WTC11 (cell line): ENCODE measurements around the gene SH3TC1. TPM values are rescaled to one million over a fixed set of nuclear protein-coding genes. Genes with fewer than 3 reads are reported as not detected.

Experiments used
- ATAC-seq: fragments of 200-7000 bp; cut with Tn5 transposase; 2 replicates; pipeline ENCODE4 v1.10.0; 2021; ENCODE audit warnings: mild to moderate bottlenecking, moderate library complexity
- CTCF ChIA-PET: fragments of 300-600 bp; sonication (Branson Sonifier 250); formaldehyde crosslinking; loops from one replicate; lab custom pipeline; 2021; ENCODE audit warnings: antibody characterized with exemption; lab: Charles Lee
- POLR2A ChIA-PET: fragments of 350-600 bp; sonication (Branson Sonifier 250); formaldehyde crosslinking; loops from one replicate; lab custom pipeline; 2021; ENCODE audit warnings: antibody characterized with exemption; lab: Charles Lee
- DNase-seq: peaks from one replicate; pipeline ENCODE4 v3.0.0; 2021; ENCODE audit warnings: low spot score
- H3K27ac Mint-ChIP-seq: 2 replicates; pipeline ENCODE4 v1.8.0; 2021; ENCODE audit warnings: mixed read lengths
- H3K27me3 Mint-ChIP-seq: 2 replicates; pipeline ENCODE4 v1.8.0; 2021; ENCODE audit warnings: low read depth, mild to moderate bottlenecking, moderate library complexity, mixed read lengths
- H3K36me3 Mint-ChIP-seq: 2 replicates; pipeline ENCODE4 v1.8.0; 2021; ENCODE audit warnings: mixed read lengths
- H3K4me1 Mint-ChIP-seq: 2 replicates; pipeline ENCODE4 v1.8.0; 2022; ENCODE audit warnings: mixed read lengths
- H3K4me3 Mint-ChIP-seq: 2 replicates; pipeline ENCODE4 v1.8.0; 2021; ENCODE audit warnings: mild to moderate bottlenecking, moderate library complexity, mixed read lengths
- H3K9me3 Mint-ChIP-seq: 2 replicates; pipeline ENCODE4 v1.8.0; 2021; ENCODE audit warnings: mixed read lengths
- CREB1 ChIP-seq: sonication (generic); formaldehyde crosslinking; IDR thresholded peaks from 2 replicates; pipeline ENCODE4 v1.8.0; 2023; ENCODE audit warnings: mild to moderate bottlenecking, missing genetic modification reagents
- ESRRA ChIP-seq: sonication (generic); formaldehyde crosslinking; IDR thresholded peaks from 2 replicates; pipeline ENCODE4 v1.8.1; 2022; ENCODE audit warnings: mild to moderate bottlenecking, missing genetic modification reagents, borderline replicate concordance
- FOXK1 ChIP-seq: sonication (generic); formaldehyde crosslinking; IDR thresholded peaks from 2 replicates; pipeline ENCODE4 v1.8.0; 2022; ENCODE audit warnings: mild to moderate bottlenecking, moderate library complexity, missing genetic modification reagents
- IRF2 ChIP-seq: sonication (generic); formaldehyde crosslinking; IDR thresholded peaks from 2 replicates; pipeline ENCODE4 v1.8.0; 2022; ENCODE audit warnings: low read depth, missing genetic modification reagents, borderline replicate concordance
- MXD4 ChIP-seq: fragments of 250-450 bp; sonication (Bioruptor Pico); IDR thresholded peaks from 2 replicates; pipeline ENCODE4 v1.8.0; 2021; ENCODE audit warnings: mild to moderate bottlenecking, moderate library complexity, borderline replicate concordance
- NFATC4 ChIP-seq: fragments of 250-450 bp; sonication (Bioruptor Pico); IDR thresholded peaks from 2 replicates; pipeline ENCODE4 v1.9.0; 2021; ENCODE audit warnings: mild to moderate bottlenecking
- NR1H2 ChIP-seq: sonication (generic); formaldehyde crosslinking; IDR thresholded peaks from 2 replicates; pipeline ENCODE4 v1.9.0; 2021; ENCODE audit warnings: mild to moderate bottlenecking, moderate library complexity, missing genetic modification reagents
- NR3C1 ChIP-seq: sonication (generic); formaldehyde crosslinking; conservative IDR thresholded peaks from 2 replicates; pipeline ENCODE4 v1.8.1; 2023; ENCODE audit warnings: low read depth, mild to moderate bottlenecking, missing genetic modification reagents
- SMAD3 ChIP-seq: sonication (generic); formaldehyde crosslinking; IDR thresholded peaks from 2 replicates; pipeline ENCODE4 v1.8.0; 2022; ENCODE audit warnings: missing genetic modification reagents, mild to moderate bottlenecking, borderline replicate concordance
- SP1 ChIP-seq: sonication (generic); formaldehyde crosslinking; conservative IDR thresholded peaks from 2 replicates; pipeline ENCODE4 v1.8.1; 2022; ENCODE audit warnings: missing genetic modification reagents
- ZBTB21 ChIP-seq: sonication (generic); formaldehyde crosslinking; IDR thresholded peaks from 2 replicates; pipeline ENCODE4 v1.8.1; 2023; ENCODE audit warnings: mild to moderate bottlenecking, missing genetic modification reagents, borderline replicate concordance
- ZNF219 ChIP-seq: sonication (generic); formaldehyde crosslinking; IDR thresholded peaks from 2 replicates; pipeline ENCODE4 v1.8.0; 2023; ENCODE audit warnings: missing genetic modification reagents, mild to moderate bottlenecking, borderline replicate concordance
- ZNF317 ChIP-seq: sonication (generic); formaldehyde crosslinking; IDR thresholded peaks from 2 replicates; pipeline ENCODE4 v1.8.1; 2023; ENCODE audit warnings: low read depth, mild to moderate bottlenecking, moderate library complexity, missing genetic modification reagents, borderline replicate concordance
- total RNA-seq: library from RNA; stranded (reverse); gene quantifications from 3 replicates; pipeline ENCODE4 v1.2.3, GENCODE V29; 2021
- TF ChIP-seq, protein P1 (sequence below): fragments of 250-450 bp; sonication (Bioruptor Pico); IDR thresholded peaks from 2 replicates; pipeline ENCODE4 v1.8.0; 2021; ENCODE audit warnings: mild to moderate bottlenecking
- TF ChIP-seq, protein P2 (sequence below): sonication (generic); formaldehyde crosslinking; IDR thresholded peaks from 2 replicates; pipeline ENCODE4 v1.8.0; 2023; ENCODE audit warnings: mild to moderate bottlenecking, missing genetic modification reagents
- TF ChIP-seq, protein P3 (sequence below): fragments of 200-600 bp; IDR thresholded peaks from 2 replicates; pipeline ENCODE4 v1.8.0; 2022; ENCODE audit warnings: antibody characterized with exemption
- TF ChIP-seq, protein P4 (sequence below): fragments of 250-450 bp; sonication (Bioruptor Pico); IDR thresholded peaks from 2 replicates; pipeline ENCODE4 v1.9.0; 2021; ENCODE audit warnings: mild to moderate bottlenecking
- TF ChIP-seq, protein P5 (sequence below): sonication (generic); formaldehyde crosslinking; conservative IDR thresholded peaks from 2 replicates; pipeline ENCODE4 v1.8.1; 2023; ENCODE audit warnings: mild to moderate bottlenecking, low read depth, missing genetic modification reagents, moderate library complexity
- TF ChIP-seq, protein P6 (sequence below): fragments of 250-450 bp; sonication (Bioruptor Pico); conservative IDR thresholded peaks from 2 replicates; pipeline ENCODE4 v1.9.0; 2021; ENCODE audit warnings: mild to moderate bottlenecking

Gene SH3TC1
- total RNA-seq, 1 experiment from 2014 or later, result 0.42 TPM

DNA sequence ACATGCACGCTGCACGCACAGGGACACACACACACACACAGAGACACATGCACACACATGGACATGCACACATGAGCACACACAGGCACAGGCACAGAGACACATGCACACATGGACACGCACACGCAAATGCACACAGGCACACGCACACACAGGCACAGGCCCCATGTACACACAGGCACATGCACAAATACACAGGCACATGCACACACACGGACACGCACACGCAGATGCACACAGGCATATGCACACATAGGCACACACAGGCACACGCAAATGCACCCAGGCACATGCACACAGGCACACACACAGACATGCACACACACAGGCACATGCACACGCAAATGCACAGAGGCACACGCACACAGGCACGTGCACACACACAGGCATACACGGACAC, 40.1 kb downstream of the SH3TC1 start:
- DNase-seq, result no peak
- TF ChIP-seq, protein P1, sequence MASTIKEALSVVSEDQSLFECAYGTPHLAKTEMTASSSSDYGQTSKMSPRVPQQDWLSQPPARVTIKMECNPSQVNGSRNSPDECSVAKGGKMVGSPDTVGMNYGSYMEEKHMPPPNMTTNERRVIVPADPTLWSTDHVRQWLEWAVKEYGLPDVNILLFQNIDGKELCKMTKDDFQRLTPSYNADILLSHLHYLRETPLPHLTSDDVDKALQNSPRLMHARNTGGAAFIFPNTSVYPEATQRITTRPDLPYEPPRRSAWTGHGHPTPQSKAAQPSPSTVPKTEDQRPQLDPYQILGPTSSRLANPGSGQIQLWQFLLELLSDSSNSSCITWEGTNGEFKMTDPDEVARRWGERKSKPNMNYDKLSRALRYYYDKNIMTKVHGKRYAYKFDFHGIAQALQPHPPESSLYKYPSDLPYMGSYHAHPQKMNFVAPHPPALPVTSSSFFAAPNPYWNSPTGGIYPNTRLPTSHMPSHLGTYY (CRISPR knock-in tag), result no peak
- TF ChIP-seq ESRRA (no peak), ZNF317 (no peak), SMAD3 (CRISPR knock-in tag) (no peak), NFATC4 (CRISPR knock-in tag) (no peak), SP1 (no peak), CREB1 (no peak), MXD4 (CRISPR knock-in tag) (no peak), ZBTB21 (CRISPR knock-in tag) (no peak), FOXK1 (CRISPR knock-in tag) (no peak), NR1H2 (CRISPR knock-in tag) (no peak), NR3C1 (CRISPR knock-in tag) (no peak), IRF2 (CRISPR knock-in tag) (no peak)
- TF ChIP-seq, protein P2, sequence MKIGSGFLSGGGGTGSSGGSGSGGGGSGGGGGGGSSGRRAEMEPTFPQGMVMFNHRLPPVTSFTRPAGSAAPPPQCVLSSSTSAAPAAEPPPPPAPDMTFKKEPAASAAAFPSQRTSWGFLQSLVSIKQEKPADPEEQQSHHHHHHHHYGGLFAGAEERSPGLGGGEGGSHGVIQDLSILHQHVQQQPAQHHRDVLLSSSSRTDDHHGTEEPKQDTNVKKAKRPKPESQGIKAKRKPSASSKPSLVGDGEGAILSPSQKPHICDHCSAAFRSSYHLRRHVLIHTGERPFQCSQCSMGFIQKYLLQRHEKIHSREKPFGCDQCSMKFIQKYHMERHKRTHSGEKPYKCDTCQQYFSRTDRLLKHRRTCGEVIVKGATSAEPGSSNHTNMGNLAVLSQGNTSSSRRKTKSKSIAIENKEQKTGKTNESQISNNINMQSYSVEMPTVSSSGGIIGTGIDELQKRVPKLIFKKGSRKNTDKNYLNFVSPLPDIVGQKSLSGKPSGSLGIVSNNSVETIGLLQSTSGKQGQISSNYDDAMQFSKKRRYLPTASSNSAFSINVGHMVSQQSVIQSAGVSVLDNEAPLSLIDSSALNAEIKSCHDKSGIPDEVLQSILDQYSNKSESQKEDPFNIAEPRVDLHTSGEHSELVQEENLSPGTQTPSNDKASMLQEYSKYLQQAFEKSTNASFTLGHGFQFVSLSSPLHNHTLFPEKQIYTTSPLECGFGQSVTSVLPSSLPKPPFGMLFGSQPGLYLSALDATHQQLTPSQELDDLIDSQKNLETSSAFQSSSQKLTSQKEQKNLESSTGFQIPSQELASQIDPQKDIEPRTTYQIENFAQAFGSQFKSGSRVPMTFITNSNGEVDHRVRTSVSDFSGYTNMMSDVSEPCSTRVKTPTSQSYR (CRISPR knock-in tag), result no peak
- TF ChIP-seq, protein P3, sequence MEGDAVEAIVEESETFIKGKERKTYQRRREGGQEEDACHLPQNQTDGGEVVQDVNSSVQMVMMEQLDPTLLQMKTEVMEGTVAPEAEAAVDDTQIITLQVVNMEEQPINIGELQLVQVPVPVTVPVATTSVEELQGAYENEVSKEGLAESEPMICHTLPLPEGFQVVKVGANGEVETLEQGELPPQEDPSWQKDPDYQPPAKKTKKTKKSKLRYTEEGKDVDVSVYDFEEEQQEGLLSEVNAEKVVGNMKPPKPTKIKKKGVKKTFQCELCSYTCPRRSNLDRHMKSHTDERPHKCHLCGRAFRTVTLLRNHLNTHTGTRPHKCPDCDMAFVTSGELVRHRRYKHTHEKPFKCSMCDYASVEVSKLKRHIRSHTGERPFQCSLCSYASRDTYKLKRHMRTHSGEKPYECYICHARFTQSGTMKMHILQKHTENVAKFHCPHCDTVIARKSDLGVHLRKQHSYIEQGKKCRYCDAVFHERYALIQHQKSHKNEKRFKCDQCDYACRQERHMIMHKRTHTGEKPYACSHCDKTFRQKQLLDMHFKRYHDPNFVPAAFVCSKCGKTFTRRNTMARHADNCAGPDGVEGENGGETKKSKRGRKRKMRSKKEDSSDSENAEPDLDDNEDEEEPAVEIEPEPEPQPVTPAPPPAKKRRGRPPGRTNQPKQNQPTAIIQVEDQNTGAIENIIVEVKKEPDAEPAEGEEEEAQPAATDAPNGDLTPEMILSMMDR, result no peak
- TF ChIP-seq, all 79 proteins: peak for 0
- H3K9me3 Mint-ChIP-seq, result no peaks in the 10 kb centered on the region
- H3K27me3 Mint-ChIP-seq, result no peaks in the 10 kb centered on the region; the same call in 1 of the 2 replicates
- no peak overlapping the region for H3K27ac Mint-ChIP-seq
- no peak overlapping the region for H3K4me3 Mint-ChIP-seq
- ChIA-PET CTCF (interaction anchor here (1.0 to 5.2 kb wide), 5 partner anchors 58 to 164 kb away, joined by 3 to 87 read pairs (median 5); no protein-coding TSS in a partner anchor), POLR2A (no interaction called here)
- ATAC-seq, result no peak
- no peaks in the 10 kb centered on the region for H3K36me3 Mint-ChIP-seq
- H3K4me1 Mint-ChIP-seq, result no peaks in the 10 kb centered on the region

DNA sequence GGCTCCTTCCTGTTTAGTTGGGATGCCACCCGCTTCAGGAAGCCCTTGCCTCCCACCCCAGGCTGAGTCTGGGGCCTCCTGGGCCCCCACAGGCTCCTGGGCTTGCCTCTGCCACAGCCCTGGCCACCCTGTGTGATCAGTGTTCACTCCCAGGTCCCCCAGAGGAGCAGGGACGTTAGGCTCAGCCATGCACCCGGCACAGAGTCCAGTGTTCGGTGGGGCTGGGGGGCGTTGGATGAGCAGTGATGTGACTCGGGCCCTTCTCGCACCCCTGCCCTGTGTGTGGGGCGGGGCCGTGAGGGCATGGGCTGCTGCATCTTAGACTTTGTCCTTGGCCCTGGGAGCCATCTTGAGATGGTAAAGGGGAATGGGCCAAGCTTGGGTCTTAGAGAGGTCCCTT, 40.6 kb downstream of the SH3TC1 start:
- ChIA-PET POLR2A (no interaction called here), CTCF (interaction anchor here (1.3 to 5.2 kb wide), 3 partner anchors 63 to 163 kb away, joined by 4 to 87 read pairs (median 30); no protein-coding TSS in a partner anchor)
- no peaks in the 10 kb centered on the region for H3K4me1 Mint-ChIP-seq
- no peak overlapping the region for H3K27ac Mint-ChIP-seq
- H3K27me3 Mint-ChIP-seq, result no peaks in the 10 kb centered on the region; the same call in 1 of the 2 replicates
- ATAC-seq (no peak), DNase-seq (no peak)
- no peaks in the 10 kb centered on the region for H3K9me3 Mint-ChIP-seq
- H3K36me3 Mint-ChIP-seq, result no peaks in the 10 kb centered on the region
- no peak overlapping the region for H3K4me3 Mint-ChIP-seq
- TF ChIP-seq, protein P4, sequence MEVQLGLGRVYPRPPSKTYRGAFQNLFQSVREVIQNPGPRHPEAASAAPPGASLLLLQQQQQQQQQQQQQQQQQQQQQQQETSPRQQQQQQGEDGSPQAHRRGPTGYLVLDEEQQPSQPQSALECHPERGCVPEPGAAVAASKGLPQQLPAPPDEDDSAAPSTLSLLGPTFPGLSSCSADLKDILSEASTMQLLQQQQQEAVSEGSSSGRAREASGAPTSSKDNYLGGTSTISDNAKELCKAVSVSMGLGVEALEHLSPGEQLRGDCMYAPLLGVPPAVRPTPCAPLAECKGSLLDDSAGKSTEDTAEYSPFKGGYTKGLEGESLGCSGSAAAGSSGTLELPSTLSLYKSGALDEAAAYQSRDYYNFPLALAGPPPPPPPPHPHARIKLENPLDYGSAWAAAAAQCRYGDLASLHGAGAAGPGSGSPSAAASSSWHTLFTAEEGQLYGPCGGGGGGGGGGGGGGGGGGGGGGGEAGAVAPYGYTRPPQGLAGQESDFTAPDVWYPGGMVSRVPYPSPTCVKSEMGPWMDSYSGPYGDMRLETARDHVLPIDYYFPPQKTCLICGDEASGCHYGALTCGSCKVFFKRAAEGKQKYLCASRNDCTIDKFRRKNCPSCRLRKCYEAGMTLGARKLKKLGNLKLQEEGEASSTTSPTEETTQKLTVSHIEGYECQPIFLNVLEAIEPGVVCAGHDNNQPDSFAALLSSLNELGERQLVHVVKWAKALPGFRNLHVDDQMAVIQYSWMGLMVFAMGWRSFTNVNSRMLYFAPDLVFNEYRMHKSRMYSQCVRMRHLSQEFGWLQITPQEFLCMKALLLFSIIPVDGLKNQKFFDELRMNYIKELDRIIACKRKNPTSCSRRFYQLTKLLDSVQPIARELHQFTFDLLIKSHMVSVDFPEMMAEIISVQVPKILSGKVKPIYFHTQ, result no peak
- TF ChIP-seq, protein P2 (CRISPR knock-in tag), result no peak
- TF ChIP-seq, protein P5, sequence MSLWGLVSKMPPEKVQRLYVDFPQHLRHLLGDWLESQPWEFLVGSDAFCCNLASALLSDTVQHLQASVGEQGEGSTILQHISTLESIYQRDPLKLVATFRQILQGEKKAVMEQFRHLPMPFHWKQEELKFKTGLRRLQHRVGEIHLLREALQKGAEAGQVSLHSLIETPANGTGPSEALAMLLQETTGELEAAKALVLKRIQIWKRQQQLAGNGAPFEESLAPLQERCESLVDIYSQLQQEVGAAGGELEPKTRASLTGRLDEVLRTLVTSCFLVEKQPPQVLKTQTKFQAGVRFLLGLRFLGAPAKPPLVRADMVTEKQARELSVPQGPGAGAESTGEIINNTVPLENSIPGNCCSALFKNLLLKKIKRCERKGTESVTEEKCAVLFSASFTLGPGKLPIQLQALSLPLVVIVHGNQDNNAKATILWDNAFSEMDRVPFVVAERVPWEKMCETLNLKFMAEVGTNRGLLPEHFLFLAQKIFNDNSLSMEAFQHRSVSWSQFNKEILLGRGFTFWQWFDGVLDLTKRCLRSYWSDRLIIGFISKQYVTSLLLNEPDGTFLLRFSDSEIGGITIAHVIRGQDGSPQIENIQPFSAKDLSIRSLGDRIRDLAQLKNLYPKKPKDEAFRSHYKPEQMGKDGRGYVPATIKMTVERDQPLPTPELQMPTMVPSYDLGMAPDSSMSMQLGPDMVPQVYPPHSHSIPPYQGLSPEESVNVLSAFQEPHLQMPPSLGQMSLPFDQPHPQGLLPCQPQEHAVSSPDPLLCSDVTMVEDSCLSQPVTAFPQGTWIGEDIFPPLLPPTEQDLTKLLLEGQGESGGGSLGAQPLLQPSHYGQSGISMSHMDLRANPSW, result no peak
- TF ChIP-seq, protein P6, sequence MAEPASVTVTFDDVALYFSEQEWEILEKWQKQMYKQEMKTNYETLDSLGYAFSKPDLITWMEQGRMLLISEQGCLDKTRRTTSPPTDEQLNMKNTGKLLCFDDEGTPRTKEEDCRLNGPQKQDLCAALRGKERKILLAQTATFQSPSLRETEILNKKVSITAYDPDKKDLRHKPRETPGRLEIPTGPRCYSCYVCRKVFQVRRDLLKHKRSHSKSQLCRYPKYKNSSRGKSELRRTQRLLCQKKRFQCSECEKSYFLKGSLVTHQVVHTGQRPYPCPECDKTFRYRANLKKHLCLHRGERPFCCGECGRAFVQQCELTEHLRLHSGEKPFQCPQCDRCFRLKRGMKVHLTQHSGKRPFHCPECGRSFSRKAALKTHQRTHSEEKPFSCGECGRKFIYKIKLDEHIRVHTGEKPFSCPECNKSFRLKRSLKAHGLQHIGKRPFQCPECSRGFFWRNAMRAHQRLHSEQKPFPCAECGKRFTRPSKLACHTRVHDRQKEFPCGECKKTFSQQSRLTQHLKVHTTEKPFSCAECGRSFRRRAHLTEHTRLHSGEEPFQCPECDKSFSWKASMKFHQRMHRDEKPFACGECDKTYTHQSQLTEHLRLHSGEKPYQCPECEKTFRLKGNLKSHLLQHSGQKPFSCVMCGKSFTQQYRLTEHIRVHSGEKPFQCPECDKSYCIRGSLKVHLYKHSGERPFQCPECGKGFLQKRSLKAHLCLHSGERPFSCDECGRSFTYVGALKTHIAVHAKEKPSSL (CRISPR knock-in tag), result no peak
- no peak for TF ChIP-seq ZNF219 (CRISPR knock-in tag)
